Neuronal stem cell (in vitro differentiated cells): ENCODE data around the gene ASXL3.

ENCODE experiments used
- DNase-seq: peaks from one replicate; pipeline ENCODE4 v3.0.0-alpha.2; 2013; ENCODE audit warnings: low spot score
- H2AFZ ChIP-seq: one replicate; pipeline ENCODE4 v1.6.1; 2013; ENCODE audit warnings: mild to moderate bottlenecking, low read length, inconsistent platforms
- H2AK5ac ChIP-seq: 2 replicates; pipeline ENCODE4 v1.6.1; 2013; ENCODE audit warnings: low read depth, mild to moderate bottlenecking, inconsistent platforms, low read length, moderate library complexity, mixed read lengths
- H2BK120ac ChIP-seq: 2 replicates; pipeline ENCODE4 v1.6.1; 2013; ENCODE audit warnings: low read depth, mild to moderate bottlenecking, inconsistent platforms, low read length, moderate library complexity, mixed read lengths
- H2BK12ac ChIP-seq: one replicate; pipeline ENCODE4 v1.6.1; 2013; ENCODE audit warnings: low read length, inconsistent platforms
- H2BK15ac ChIP-seq: 2 replicates; pipeline ENCODE4 v1.6.1; 2013; ENCODE audit warnings: mild to moderate bottlenecking, low read length, inconsistent platforms, mixed read lengths
- H2BK5ac ChIP-seq: one replicate; pipeline ENCODE4 v1.6.1; 2013; ENCODE audit warnings: inconsistent platforms, mild to moderate bottlenecking, low read length, moderate library complexity
- H3K14ac ChIP-seq: one replicate; pipeline ENCODE4 v1.6.1; 2013; ENCODE audit warnings: low read length, inconsistent platforms
- H3K18ac ChIP-seq: 2 replicates; pipeline ENCODE4 v1.6.1; 2013; ENCODE audit warnings: low read length, inconsistent platforms
- H3K23ac ChIP-seq: 2 replicates; pipeline ENCODE4 v1.6.1; 2013; ENCODE audit warnings: low read depth, mild to moderate bottlenecking, mixed read lengths, low read length, inconsistent platforms; ENCODE audit not compliant: poor library complexity
- H3K27ac ChIP-seq: replicated peaks from 3 replicates; pipeline ENCODE4 v1.5.1; 2013; ENCODE audit warnings: low read length, inconsistent platforms
- H3K27me3 ChIP-seq, 3 experiments: 2 replicates each; pipeline ENCODE4 v1.6.1; 2013; ENCODE audit warnings: low read length in 3 of 3, mild to moderate bottlenecking in 2 of 3, inconsistent platforms in 1 of 3, low read depth in 1 of 3, mixed read lengths in 1 of 3, moderate library complexity in 1 of 3; ENCODE audit not compliant: control insufficient read depth in 3 of 3, insufficient read depth in 3 of 3
- H3K36me3 ChIP-seq, 2 donors: replicated peaks in 1 of 2; 2 replicates each; pipeline ENCODE4 v1.6.1; 2013; ENCODE audit warnings: low read length in 2 of 2; ENCODE audit not compliant: control insufficient read depth in 2 of 2, insufficient read depth in 2 of 2
- H3K4ac ChIP-seq: 2 replicates; pipeline ENCODE4 v1.6.1; 2013; ENCODE audit warnings: inconsistent platforms, mild to moderate bottlenecking, low read length, moderate library complexity
- H3K4me1 ChIP-seq, 2 donors: 1 replicate in 1 of 2; 2 replicates in 1 of 2; pipeline ENCODE4 v1.6.1; 2013; ENCODE audit warnings: low read length in 2 of 2, low read depth in 1 of 2; ENCODE audit not compliant: control insufficient read depth in 2 of 2, insufficient read depth in 1 of 2
- H3K4me2 ChIP-seq: one replicate; pipeline ENCODE4 v1.6.1; 2013; ENCODE audit warnings: mild to moderate bottlenecking, low read length, inconsistent platforms; ENCODE audit not compliant: insufficient read depth, poor library complexity, severe bottlenecking
- H3K4me3 ChIP-seq, 2 donors: 2 replicates each; pipeline ENCODE4 v1.5.1; 2013; ENCODE audit warnings: low read length in 2 of 2, mild to moderate bottlenecking in 2 of 2, inconsistent platforms in 1 of 2, moderate library complexity in 1 of 2
- H3K79me1 ChIP-seq: one replicate; pipeline ENCODE4 v1.6.1; 2013; ENCODE audit warnings: low read depth, mild to moderate bottlenecking, inconsistent platforms, low read length, moderate library complexity
- H3K9ac ChIP-seq: one replicate; pipeline ENCODE4 v1.6.1; 2013; ENCODE audit warnings: mild to moderate bottlenecking, low read depth, low read length, inconsistent platforms; ENCODE audit not compliant: poor library complexity
- H3K9me3 ChIP-seq, 2 donors: replicated peaks in 1 of 2; 2 replicates each; pipeline versions ENCODE3 to v1.6.1; 2013; ENCODE audit warnings: low read length in 2 of 2, mild to moderate bottlenecking in 2 of 2, inconsistent platforms in 1 of 2, low read depth in 1 of 2, mixed read lengths in 1 of 2, moderate library complexity in 1 of 2; ENCODE audit not compliant: control insufficient read depth in 2 of 2, insufficient read depth in 1 of 2
- H4K8ac ChIP-seq: one replicate; pipeline ENCODE4 v1.6.1; 2013; ENCODE audit warnings: low read depth, mild to moderate bottlenecking, inconsistent platforms, low read length, moderate library complexity
- H4K91ac ChIP-seq: one replicate; pipeline ENCODE4 v1.6.1; 2013; ENCODE audit warnings: low read length, low read depth, mild to moderate bottlenecking, inconsistent platforms; ENCODE audit not compliant: poor library complexity
- WGBS, 2 donors: extraction: QIAGEN DNeasy Blood & Tissue Kit; methylation state at CpG; one replicate each; pipeline ENCODE4 v1.1.7; 2013; ENCODE audit warnings: missing lambda C conversion rate in 2 of 2, mixed read lengths in 1 of 2; ENCODE audit not compliant: insufficient read length in 2 of 2, insufficient replicate concordance in 1 of 2; ENCODE audit errors: extremely low coverage in 2 of 2; 5-methylcytosine and 5-hydroxymethylcytosine counted together

The ASXL3 gene

DNA sequence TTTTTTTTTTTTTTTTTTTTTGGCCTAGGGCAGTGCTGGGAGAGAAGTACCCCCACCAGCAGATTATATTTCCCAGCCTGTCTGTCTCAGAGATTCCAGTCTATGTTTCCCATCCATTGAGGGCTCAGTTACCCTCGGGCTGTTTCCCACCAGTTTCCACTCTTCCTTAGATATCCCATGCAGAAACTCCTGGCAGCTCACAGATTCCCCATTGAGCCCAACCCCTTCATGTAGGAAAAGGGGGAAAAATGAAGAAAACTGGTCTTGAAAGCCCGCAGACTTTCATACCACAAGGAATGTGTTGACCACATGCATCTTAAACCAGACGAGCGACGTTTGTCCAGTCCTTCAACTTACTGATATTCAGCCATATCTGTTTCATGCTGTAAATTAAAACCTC, 15.2 kb downstream of the ASXL3 start:
- Histone ChIP-seq H3K4me2 (no peak overlapping the region), H3K4me1 (peaks cover 3% of the 10 kb centered on the region in 2 donors), H3K18ac (no peak overlapping the region), H3K4ac (no peak overlapping the region), H3K9ac (no peak overlapping the region), H3K9me3 (peaks cover 0 to 3% of the 10 kb centered on the region in 2 donors), H3K79me1 (no peaks in the 10 kb centered on the region), H3K14ac (no peak overlapping the region), H4K8ac (no peak overlapping the region), H3K4me3 (no peak overlapping the region), H3K36me3 (no peaks in the 10 kb centered on the region), H3K27me3 (no peaks in the 10 kb centered on the region), H2BK120ac (no peak overlapping the region), H2BK12ac (no peak overlapping the region), H2BK5ac (no peak overlapping the region), H2AFZ (no peak overlapping the region), H2AK5ac (no peak overlapping the region), H3K27ac (no peak overlapping the region), H2BK15ac (no peak overlapping the region), H3K23ac (no peak overlapping the region), H4K91ac (no peak overlapping the region)
- WGBS, 2 donors = no CpG with 5 or more reads among the region's 5 CpGs
- no peak for DNase-seq

- no peak for DNase-seq
- no peak overlapping the region for H3K4ac ChIP-seq
- peaks cover 3% of the 10 kb centered on the region in 2 donors for H3K4me1 ChIP-seq
Observed at GRCh38 chr18:33594799-33595198, 16.8 kb downstream of the ASXL3 start.

DNA sequence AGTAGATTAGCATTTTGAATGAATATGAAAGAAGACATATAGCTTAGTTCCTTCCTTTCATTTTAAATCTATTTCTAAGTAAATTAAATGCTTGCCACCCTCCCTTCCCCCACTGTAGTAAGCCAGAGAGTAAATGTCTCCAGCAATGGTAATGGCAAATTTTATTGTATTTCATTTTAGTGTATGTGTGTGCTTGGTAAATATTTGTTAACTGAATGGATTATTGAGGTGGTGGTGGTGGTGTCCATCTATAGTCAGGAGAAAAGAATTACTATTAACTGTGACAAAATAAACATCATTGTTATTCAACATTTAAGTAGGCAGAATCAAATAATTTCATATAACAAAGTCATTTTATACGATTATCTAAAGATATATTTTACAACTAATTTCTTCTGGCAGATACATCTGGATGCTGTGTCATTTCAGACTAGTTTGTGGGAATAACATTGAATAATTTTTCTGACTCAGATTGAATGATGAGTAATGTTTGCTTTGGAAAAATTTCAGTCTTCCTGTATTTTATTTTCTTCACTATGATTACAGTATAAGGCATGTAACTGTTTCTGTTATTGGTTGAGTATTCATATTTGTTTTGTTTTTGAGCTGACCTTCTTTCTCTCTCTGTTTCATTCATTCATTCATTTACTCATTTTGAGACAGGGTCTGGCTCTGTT, 18.3 kb downstream of the ASXL3 start:
- Histone ChIP-seq H3K9me3 (no peaks in the 10 kb centered on the region), H3K18ac (no peak overlapping the region), H3K27me3 (no peaks in the 10 kb centered on the region), H2BK15ac (no peak overlapping the region), H2AFZ (no peak overlapping the region), H4K8ac (no peak overlapping the region), H3K27ac (no peak overlapping the region), H3K4ac (no peak overlapping the region), H3K4me1 (peaks cover 3% of the 10 kb centered on the region in 2 donors), H3K14ac (no peak overlapping the region), H3K9ac (no peak overlapping the region), H4K91ac (no peak overlapping the region), H3K4me3 (no peak overlapping the region), H3K36me3 (no peaks in the 10 kb centered on the region), H2BK5ac (no peak overlapping the region), H2BK12ac (no peak overlapping the region), H3K79me1 (no peaks in the 10 kb centered on the region), H2BK120ac (no peak overlapping the region), H3K4me2 (no peak overlapping the region), H2AK5ac (no peak overlapping the region), H3K23ac (no peak overlapping the region)
- no CpG with 5 or more reads among the region's 1 CpG for WGBS, 2 donors
- no peak for DNase-seq

More at GRCh38 chr18:33594799-33595198, 16.8 kb downstream of the ASXL3 start:
- H3K27ac ChIP-seq = no peak overlapping the region
- H4K91ac ChIP-seq = no peak overlapping the region
- no peak overlapping the region for H2BK120ac ChIP-seq
- no CpG with 5 or more reads among the region's 1 CpG for WGBS, 2 donors
- H2AK5ac ChIP-seq = no peak overlapping the region
- no peak overlapping the region for H3K4me2 ChIP-seq
- no peaks in the 10 kb centered on the region for H3K79me1 ChIP-seq
- H2BK5ac ChIP-seq = no peak overlapping the region
- H3K18ac ChIP-seq = no peak overlapping the region
- H2AFZ ChIP-seq = no peak overlapping the region
- no peaks in the 10 kb centered on the region for H3K36me3 ChIP-seq
- no peak overlapping the region for H3K9ac ChIP-seq
- H2BK12ac ChIP-seq = no peak overlapping the region
- no peak overlapping the region for H3K4me3 ChIP-seq
- H3K9me3 ChIP-seq = no peaks in the 10 kb centered on the region
- no peaks in the 10 kb centered on the region for H3K27me3 ChIP-seq
- no peak overlapping the region for H3K23ac ChIP-seq
- H2BK15ac ChIP-seq = no peak overlapping the region
- no peak overlapping the region for H4K8ac ChIP-seq
- no peak overlapping the region for H3K14ac ChIP-seq

- Histone ChIP-seq H3K18ac (no peak overlapping the region), H2AK5ac (no peak overlapping the region), H2BK12ac (no peak overlapping the region), H3K14ac (no peak overlapping the region), H3K4me2 (no peak overlapping the region), H3K79me1 (no peaks in the 10 kb centered on the region), H3K23ac (no peak overlapping the region), H3K4ac (no peak overlapping the region), H2BK15ac (no peak overlapping the region), H2BK5ac (no peak overlapping the region), H3K27ac (no peak overlapping the region), H2AFZ (no peak overlapping the region), H3K9ac (no peak overlapping the region), H4K8ac (no peak overlapping the region), H4K91ac (no peak overlapping the region), H2BK120ac (no peak overlapping the region), H3K27me3 (no peaks in the 10 kb centered on the region), H3K36me3 (no peaks in the 10 kb centered on the region), H3K4me1 (no peaks in the 10 kb centered on the region), H3K4me3 (no peak overlapping the region), H3K9me3 (no peaks in the 10 kb centered on the region)
- no CpG with 5 or more reads among the region's 3 CpGs for WGBS, 2 donors
- DNase-seq = no peak
Observed at GRCh38 chr18:33600846-33601245, 22.8 kb downstream of the ASXL3 start.
